MCF 10A (cell line): ENCODE measurements around the gene TIPARP. TPM values are rescaled to one million over a fixed set of nuclear protein-coding genes. Genes with fewer than 3 reads are reported as not detected.

ENCODE experiments used
- BruUV-seq: library from RNA; stranded (reverse); fragments of 400-500 nt; replicated peaks from 2 replicates; lab custom pipeline; 2021; lab: Mats Ljungman, UMichigan
- CTCF ChIA-PET: fragments of 300-600 bp; sonication (Branson Sonifier 250); formaldehyde crosslinking; extraction: SDS; loops from one replicate; lab custom pipeline; 2021; ENCODE audit warnings: antibody characterized with exemption, inconsistent platforms; lab: Yijun Ruan, JAX
- POLR2A ChIA-PET: fragments of 300-600, 350-650 bp; sonication (Branson Sonifier 250); formaldehyde crosslinking; extraction: SDS; loops from one replicate; lab custom pipeline; 2020; ENCODE audit warnings: antibody characterized with exemption, inconsistent platforms; lab: Yijun Ruan, JAX
- DNase-seq: peaks from one replicate; pipeline ENCODE4 v3.0.0-alpha.2; 2018; ENCODE audit not compliant: unreplicated experiment
- H3K27ac Mint-ChIP-seq: one replicate; pipeline ENCODE4 v1.8.0; 2022; ENCODE audit warnings: mild to moderate bottlenecking, low read depth, mixed read lengths; ENCODE audit not compliant: unreplicated experiment
- H3K27me3 Mint-ChIP-seq: one replicate; pipeline ENCODE4 v1.8.0; 2022; ENCODE audit warnings: mixed read lengths; ENCODE audit not compliant: insufficient read depth, unreplicated experiment
- H3K36me3 Mint-ChIP-seq: one replicate; pipeline ENCODE4 v1.8.0; 2022; ENCODE audit warnings: mild to moderate bottlenecking, moderate library complexity, mixed read lengths; ENCODE audit not compliant: insufficient read depth, unreplicated experiment
- H3K4me1 Mint-ChIP-seq: one replicate; pipeline ENCODE4 v1.8.0; 2022; ENCODE audit warnings: mixed read lengths; ENCODE audit not compliant: insufficient read depth, unreplicated experiment
- H3K4me3 Mint-ChIP-seq: one replicate; pipeline ENCODE4 v1.8.0; 2022; ENCODE audit warnings: mild to moderate bottlenecking, moderate library complexity, mixed read lengths; ENCODE audit not compliant: unreplicated experiment
- H3K9me3 Mint-ChIP-seq: one replicate; pipeline ENCODE4 v1.8.0; 2022; ENCODE audit warnings: mixed read lengths; ENCODE audit not compliant: unreplicated experiment
- intact Hi-C: fragments of 100-400 bp; cut with micrococcal nuclease; formaldehyde crosslinking; loops from 2 replicates; pipeline ENCODE4 v1.14.1; 2022
- total RNA-seq: library from RNA; stranded (reverse); gene quantifications from 2 replicates; pipeline ENCODE4 v1.2.3, GENCODE V29; 2022
- TF ChIP-seq, protein P1 (sequence below): fragments of 200-600 bp; IDR thresholded peaks from one replicate; pipeline ENCODE4 v1.8.0; 2022; ENCODE audit warnings: antibody characterized with exemption, mild to moderate bottlenecking; ENCODE audit not compliant: unreplicated experiment

TIPARP gene
- total RNA-seq, 1 experiment from 2014 or later = 50.0 TPM

- H3K4me3 Mint-ChIP-seq = no peak overlapping the region
- no peak overlapping the region for H3K27ac Mint-ChIP-seq
- H3K27me3 Mint-ChIP-seq = no peaks in the 10 kb centered on the region
- TF ChIP-seq, protein P1, sequence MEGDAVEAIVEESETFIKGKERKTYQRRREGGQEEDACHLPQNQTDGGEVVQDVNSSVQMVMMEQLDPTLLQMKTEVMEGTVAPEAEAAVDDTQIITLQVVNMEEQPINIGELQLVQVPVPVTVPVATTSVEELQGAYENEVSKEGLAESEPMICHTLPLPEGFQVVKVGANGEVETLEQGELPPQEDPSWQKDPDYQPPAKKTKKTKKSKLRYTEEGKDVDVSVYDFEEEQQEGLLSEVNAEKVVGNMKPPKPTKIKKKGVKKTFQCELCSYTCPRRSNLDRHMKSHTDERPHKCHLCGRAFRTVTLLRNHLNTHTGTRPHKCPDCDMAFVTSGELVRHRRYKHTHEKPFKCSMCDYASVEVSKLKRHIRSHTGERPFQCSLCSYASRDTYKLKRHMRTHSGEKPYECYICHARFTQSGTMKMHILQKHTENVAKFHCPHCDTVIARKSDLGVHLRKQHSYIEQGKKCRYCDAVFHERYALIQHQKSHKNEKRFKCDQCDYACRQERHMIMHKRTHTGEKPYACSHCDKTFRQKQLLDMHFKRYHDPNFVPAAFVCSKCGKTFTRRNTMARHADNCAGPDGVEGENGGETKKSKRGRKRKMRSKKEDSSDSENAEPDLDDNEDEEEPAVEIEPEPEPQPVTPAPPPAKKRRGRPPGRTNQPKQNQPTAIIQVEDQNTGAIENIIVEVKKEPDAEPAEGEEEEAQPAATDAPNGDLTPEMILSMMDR = no peak
- POLR2A ChIA-PET = no interaction called here
- H3K36me3 Mint-ChIP-seq = no peaks in the 10 kb centered on the region
- no TSS peak for BruUV-seq
- DNase-seq = no peak
- intact Hi-C loops = no loop called here
- no peaks in the 10 kb centered on the region for H3K4me1 Mint-ChIP-seq
- H3K9me3 Mint-ChIP-seq = no peaks in the 10 kb centered on the region
- CTCF ChIA-PET = interaction anchor here (1.2 kb wide), 1 partner anchor 339 kb away, joined by 3 read pairs; no protein-coding TSS in a partner anchor
These were observed 67.5 kb downstream of the TIPARP start for GRCh38 chr3:156741935-156742334.

DNA sequence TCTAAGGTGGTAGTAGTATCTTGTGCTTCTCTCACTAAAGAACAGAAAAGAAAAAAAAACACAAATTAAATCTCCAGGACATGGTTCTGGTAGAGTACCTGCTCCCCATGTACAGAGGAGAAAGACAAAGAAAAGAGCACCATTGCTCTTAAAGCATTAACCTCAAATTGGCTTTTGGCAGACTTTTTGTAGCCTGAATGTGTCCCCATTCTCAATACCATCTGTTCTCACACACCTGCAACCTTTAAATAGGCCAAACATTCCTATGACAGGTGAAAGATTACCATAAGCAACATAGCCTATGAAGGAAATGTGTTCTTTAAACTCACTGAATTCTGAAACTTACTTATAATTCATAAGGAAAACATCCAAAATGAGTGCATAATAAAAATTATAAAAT, 68.0 kb downstream of the TIPARP start:
- TF ChIP-seq, protein P1 = no peak
- POLR2A ChIA-PET = no interaction called here
- intact Hi-C loops = no loop called here
- CTCF ChIA-PET = no interaction called here
- Mint-ChIP-seq H3K27ac (no peak overlapping the region), H3K27me3 (no peaks in the 10 kb centered on the region), H3K9me3 (no peaks in the 10 kb centered on the region), H3K36me3 (no peaks in the 10 kb centered on the region), H3K4me3 (no peak overlapping the region), H3K4me1 (no peaks in the 10 kb centered on the region)
- DNase-seq = no peak
- no TSS peak for BruUV-seq

DNA sequence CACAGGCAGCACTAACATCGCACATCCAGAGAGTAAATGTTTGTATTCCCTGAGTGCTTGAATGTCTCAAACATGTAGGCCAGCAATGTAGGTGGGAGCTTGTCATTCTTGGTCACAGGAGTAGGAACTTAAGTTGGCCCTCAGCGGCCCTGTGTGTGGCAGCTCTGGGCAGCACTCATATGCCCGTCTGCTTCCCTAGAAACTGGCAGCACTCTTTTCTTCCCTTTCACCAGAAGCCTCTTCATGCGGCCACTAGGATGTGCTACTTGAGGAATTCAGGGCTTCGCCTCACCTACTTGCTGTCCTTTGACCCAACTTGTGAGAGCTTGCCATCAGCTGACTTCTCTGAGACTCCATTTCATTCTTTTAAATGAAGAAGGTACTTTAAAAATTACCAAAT, 69.5 kb downstream of the TIPARP start:
- intact Hi-C loops = no loop called here
- TF ChIP-seq, protein P1 = no peak
- Mint-ChIP-seq H3K36me3 (no peaks in the 10 kb centered on the region), H3K4me1 (no peaks in the 10 kb centered on the region), H3K27me3 (no peaks in the 10 kb centered on the region), H3K4me3 (no peak overlapping the region), H3K27ac (no peak overlapping the region), H3K9me3 (no peaks in the 10 kb centered on the region)
- no peak for DNase-seq
- CTCF ChIA-PET = no interaction called here
- POLR2A ChIA-PET = no interaction called here
- BruUV-seq = no TSS peak

DNA sequence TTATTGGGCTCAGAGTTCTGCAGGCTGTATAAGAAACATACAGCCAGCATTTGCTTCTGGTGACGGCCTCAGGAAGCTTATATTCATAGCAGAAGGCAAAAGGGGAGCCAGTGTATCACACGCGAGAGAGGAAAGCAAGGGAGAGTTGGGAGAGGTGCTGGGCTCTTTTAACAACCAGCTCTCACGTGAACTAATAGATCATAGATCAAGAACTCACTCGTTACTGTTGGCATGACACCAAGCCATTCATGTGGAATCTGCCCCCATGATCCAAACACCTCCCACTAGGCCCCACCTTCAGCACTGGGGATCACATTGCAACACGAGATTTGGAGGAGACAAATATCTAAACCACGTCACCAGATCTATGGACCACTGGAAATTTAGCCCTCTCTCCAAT, 70.2 kb downstream of the TIPARP start:
- CTCF ChIA-PET = no interaction called here
- Mint-ChIP-seq H3K9me3 (no peaks in the 10 kb centered on the region), H3K27ac (no peak overlapping the region), H3K4me3 (no peak overlapping the region), H3K27me3 (no peaks in the 10 kb centered on the region), H3K4me1 (no peaks in the 10 kb centered on the region), H3K36me3 (no peaks in the 10 kb centered on the region)
- no peak for DNase-seq
- TF ChIP-seq, protein P1 = no peak
- POLR2A ChIA-PET = interaction anchor here (1.2 kb wide), 1 partner anchor 15 kb away, joined by 3 read pairs; no protein-coding TSS in a partner anchor
- intact Hi-C loops = no loop called here
- BruUV-seq = no TSS peak
